HepG2 (cell line): ENCODE measurements around the gene KRT71. TPM values are rescaled to one million over a fixed set of nuclear protein-coding genes. Genes with fewer than 3 reads are reported as not detected.

ENCODE experiments used
- ATAC-seq: fragments of 200-7000 bp; cut with Tn5 transposase; 3 replicates; pipeline ENCODE4 v1.9.1; 2020; ENCODE audit warnings: mild to moderate bottlenecking, moderate library complexity
- Bru-seq: library from RNA; stranded (reverse); fragments of 400-500 nt; gene quantifications from one replicate; lab custom pipeline; 2021; lab: Mats Ljungman, UMichigan
- BruChase-seq, 2 experiments: library from RNA; stranded (reverse); fragments of 400-500 nt; gene quantifications; one replicate each; lab custom pipeline; 2021; lab: Mats Ljungman, UMichigan
- BruUV-seq: library from RNA; stranded (reverse); fragments of 400-500 nt; replicated peaks from 2 replicates; lab custom pipeline; 2021; lab: Mats Ljungman, UMichigan
- CTCF ChIA-PET: fragments of 300-600 bp; formaldehyde crosslinking; extraction: SDS; loops from one replicate; lab custom pipeline; 2021; ENCODE audit warnings: low total read pairs, inconsistent platforms, low intra/inter-chr PET ratio; lab: Yijun Ruan, JAX
- POLR2A ChIA-PET: fragments of 350-600 bp; sonication (Branson Sonifier 250); formaldehyde crosslinking; loops from one replicate; lab custom pipeline; 2020; ENCODE audit warnings: antibody characterized with exemption, inconsistent platforms; lab: Yijun Ruan, JAX
- DNase-seq: peaks from one replicate; pipeline ENCODE4 v3.0.0-alpha.2; 2015; ENCODE audit warnings: low spot score
- FAIRE-seq: peaks from 3 replicates; lab custom pipeline; 2011; peaks lifted over from hg19 to GRCh38; lab: Jason Lieb, UNC
- H2AFZ ChIP-seq: one replicate; pipeline ENCODE4 v1.6.1; 2011; ENCODE audit warnings: low read length, inconsistent platforms
- H3K27ac ChIP-seq: fragments of 300-600 bp; 3 replicates; pipeline ENCODE4 v1.8.0; 2011; ENCODE audit warnings: mixed run types, mild to moderate bottlenecking, mixed read lengths, low read length, inconsistent platforms; ENCODE audit not compliant: insufficient read depth; ENCODE audit errors: extremely low read length
- H3K27me3 ChIP-seq, 2 experiments: fragments of 200-600 bp in 1 of 2; 2 replicates in 1 of 2; 3 replicates in 1 of 2; pipeline versions ENCODE4 v1.6.0 to v1.8.0; 2011; ENCODE audit warnings: low read length in 2 of 2, mild to moderate bottlenecking in 2 of 2, moderate library complexity in 2 of 2, inconsistent platforms in 1 of 2; ENCODE audit not compliant: insufficient read depth in 2 of 2, control insufficient read depth in 1 of 2
- H3K36me3 ChIP-seq, 2 experiments: fragments of 200-600 bp in 1 of 2; replicated peaks in 1 of 2; 2 replicates in 1 of 2; 3 replicates in 1 of 2; pipeline versions ENCODE4 v1.5.1 to v1.8.0; 2011; ENCODE audit warnings: low read length in 2 of 2, inconsistent platforms in 1 of 2; ENCODE audit not compliant: insufficient read depth in 2 of 2, control insufficient read depth in 1 of 2
- H3K4me1 ChIP-seq: 2 replicates; pipeline ENCODE4 v1.5.1; 2012; ENCODE audit warnings: low read length, inconsistent platforms; ENCODE audit not compliant: insufficient read depth
- H3K4me2 ChIP-seq: 2 replicates; pipeline ENCODE4 v1.6.0; 2011; ENCODE audit warnings: low read depth, low read length, inconsistent platforms
- H3K4me3 ChIP-seq, 3 experiments: fragments of 200-600 bp in 1 of 3; sonication (generic), shearing (Covaris generic) in 1 of 3; replicated peaks in 1 of 3; 2 replicates each; pipeline ENCODE4 v1.5.1; 2011 to 2016; ENCODE audit warnings: low read length in 3 of 3, inconsistent platforms in 2 of 3, low read depth in 2 of 3, mild to moderate bottlenecking in 2 of 3, control low read depth in 1 of 3, mixed read lengths in 1 of 3; ENCODE audit not compliant: insufficient read depth in 1 of 3
- H3K79me2 ChIP-seq: one replicate; pipeline ENCODE4 v1.6.1; 2011; ENCODE audit warnings: low read length, inconsistent platforms; ENCODE audit not compliant: insufficient read depth
- H3K9ac ChIP-seq: 2 replicates; pipeline ENCODE4 v1.6.0; 2011; ENCODE audit warnings: mild to moderate bottlenecking, low read depth, low read length, inconsistent platforms; ENCODE audit not compliant: insufficient read depth
- H3K9me3 ChIP-seq: 2 replicates; pipeline ENCODE4 v1.5.1; 2012; ENCODE audit warnings: mild to moderate bottlenecking, low read length
- H4K20me1 ChIP-seq: 2 replicates; pipeline ENCODE4 v1.6.0; 2011; ENCODE audit warnings: inconsistent platforms, mild to moderate bottlenecking, low read length, moderate library complexity; ENCODE audit not compliant: insufficient read depth
- MAFG ChIP-seq: sonication (generic); formaldehyde crosslinking; IDR thresholded peaks from 2 replicates; pipeline ENCODE4 v1.5.1; 2020; ENCODE audit warnings: mild to moderate bottlenecking, missing genetic modification reagents
- NFYB ChIP-seq: sonication (generic); formaldehyde crosslinking; IDR thresholded peaks from 2 replicates; pipeline ENCODE4 v1.4.0; 2020; ENCODE audit warnings: missing genetic modification reagents
- PCBP2 ChIP-seq: fragments of 200-400 bp; formaldehyde crosslinking; optimal IDR thresholded peaks from 2 replicates; pipeline ENCODE3; 2018; ENCODE audit warnings: low read length, low read depth; ENCODE audit not compliant: poor library complexity, severe bottlenecking
- SMAD1 ChIP-seq: sonication (generic); formaldehyde crosslinking; IDR thresholded peaks from 2 replicates; pipeline ENCODE4 v1.4.0; 2020; ENCODE audit warnings: missing genetic modification reagents, low read depth, mild to moderate bottlenecking, borderline replicate concordance
- TSC22D2 ChIP-seq: sonication (generic); formaldehyde crosslinking; IDR thresholded peaks from 2 replicates; pipeline ENCODE4 v1.5.1; 2020; ENCODE audit warnings: missing genetic modification reagents, mild to moderate bottlenecking, borderline replicate concordance
- WGBS: methylation state at CpG from one replicate; pipeline ENCODE4 v1.1.6; 2017; ENCODE audit warnings: low lambda C conversion rate; 5-methylcytosine and 5-hydroxymethylcytosine counted together
- in situ Hi-C: cut with HindIII; loops from 2 replicates; pipeline ENCODE4 v1.10.0; 2017; ENCODE audit warnings: low pct_unique_long_range_greater_than_20kb; ENCODE audit not compliant: extremely low pct_ligation_motif_present
- intact Hi-C: fragments of 100-400 bp; cut with micrococcal nuclease; formaldehyde crosslinking; loops from one replicate; pipeline ENCODE4 v1.10.0; 2022; ENCODE audit not compliant: unreplicated experiment
- long read RNA-seq, 2 experiments: library from RNA in 1 of 2; library from polyadenylated mRNA in 1 of 2; stranded (forward) in 1 of 2; unstranded in 1 of 2; transcript quantifications; one replicate each; pipeline ENCODE4 v2.0.0, GENCODE V29; 2019 to 2022
- polyA minus RNA-seq, 3 experiments: library from RNA; depleted of rRNA, polyadenylated mRNA; stranded (reverse); fragments of >200 nt; gene quantifications; 2 replicates each; pipeline ENCODE4 v1.2.3, GENCODE V29; 2011; ENCODE audit warnings: low replicate concordance in 1 of 3
- polyA plus RNA-seq, 8 experiments: library from polyadenylated mRNA; depleted of rRNA in 3 of 8; stranded (reverse) in 7 of 8; unstranded in 1 of 8; fragments of >200 nt; fragmentation: Illumina TruSeq in 4 of 8; extraction: Trizol in 4 of 8; gene quantifications; 2 replicates each; pipeline versions ENCODE4 v1.2.1 to v1.2.3, GENCODE V29; 2011 to 2016; ENCODE audit warnings: low read depth in 4 of 8, missing spikeins in 1 of 8, mixed read lengths in 1 of 8; ENCODE audit not compliant: insufficient read depth in 1 of 8
- total RNA-seq, 5 experiments: library from RNA; depleted of rRNA; stranded (reverse); fragments of >200 nt; fragmentation: Illumina TruSeq; extraction: Trizol; gene quantifications; 2 replicates each; pipeline ENCODE4 v1.2.3, GENCODE V29; 2016; ENCODE audit warnings: low read depth in 1 of 5

Gene KRT71
- total RNA-seq (2016; rRNA removed; fragmentation: Illumina TruSeq; extraction: Trizol) (not detected in 2 replicates), polyA plus RNA-seq (2011; rRNA removed) (not detected in 2 replicates), polyA minus RNA-seq (2011; rRNA and poly(A)+ RNA removed; ENCODE audit: low replicate concordance) (not detected in 2 replicates), Bru-seq, nascent RNA (not detected), BruChase-seq, experiment 1, labeled RNA remaining after a 6-hour chase (not detected), BruChase-seq, experiment 2, labeled RNA remaining after a 2-hour chase (not detected)
- total RNA-seq (2016; cell fraction: cytosol; rRNA removed; fragmentation: Illumina TruSeq; extraction: Trizol; ENCODE audit: low read depth) = not detected in 2 replicates
- total RNA-seq (2016; cell fraction: insoluble cytoplasmic fraction; rRNA removed; fragmentation: Illumina TruSeq; extraction: Trizol) = not detected in 2 replicates
- total RNA-seq (2016; cell fraction: membrane; rRNA removed; fragmentation: Illumina TruSeq; extraction: Trizol) = not detected in 2 replicates
- not detected in 2 replicates for total RNA-seq (2016; cell fraction: nucleus; rRNA removed; fragmentation: Illumina TruSeq; extraction: Trizol)
- polyA plus RNA-seq (2011; cell fraction: cytosol; rRNA removed) = not detected in 2 replicates
- polyA plus RNA-seq (2011; cell fraction: nucleus; rRNA removed) = not detected in 2 replicates
- polyA plus RNA-seq (2012) = not detected in 2 replicates
- polyA plus RNA-seq (2016; cell fraction: cytosol; fragmentation: Illumina TruSeq; extraction: Trizol; ENCODE audit: low read depth) = not detected in 2 replicates
- not detected in 2 replicates for polyA plus RNA-seq (2016; cell fraction: insoluble cytoplasmic fraction; fragmentation: Illumina TruSeq; extraction: Trizol; ENCODE audit: low read depth)
- polyA plus RNA-seq (2016; cell fraction: membrane; fragmentation: Illumina TruSeq; extraction: Trizol; ENCODE audit: low read depth) = not detected in 2 replicates
- not detected in 2 replicates for polyA plus RNA-seq (2016; cell fraction: nucleus; fragmentation: Illumina TruSeq; extraction: Trizol; ENCODE audit: insufficient read depth, low read depth)
- polyA minus RNA-seq (2011; cell fraction: cytosol; rRNA and poly(A)+ RNA removed) = not detected in 2 replicates
- polyA minus RNA-seq (2011; cell fraction: nucleus; rRNA and poly(A)+ RNA removed) = not detected in 2 replicates
- long read RNA-seq, experiment 1 = 0 reads
- long read RNA-seq, experiment 2 = 0 reads

DNA sequence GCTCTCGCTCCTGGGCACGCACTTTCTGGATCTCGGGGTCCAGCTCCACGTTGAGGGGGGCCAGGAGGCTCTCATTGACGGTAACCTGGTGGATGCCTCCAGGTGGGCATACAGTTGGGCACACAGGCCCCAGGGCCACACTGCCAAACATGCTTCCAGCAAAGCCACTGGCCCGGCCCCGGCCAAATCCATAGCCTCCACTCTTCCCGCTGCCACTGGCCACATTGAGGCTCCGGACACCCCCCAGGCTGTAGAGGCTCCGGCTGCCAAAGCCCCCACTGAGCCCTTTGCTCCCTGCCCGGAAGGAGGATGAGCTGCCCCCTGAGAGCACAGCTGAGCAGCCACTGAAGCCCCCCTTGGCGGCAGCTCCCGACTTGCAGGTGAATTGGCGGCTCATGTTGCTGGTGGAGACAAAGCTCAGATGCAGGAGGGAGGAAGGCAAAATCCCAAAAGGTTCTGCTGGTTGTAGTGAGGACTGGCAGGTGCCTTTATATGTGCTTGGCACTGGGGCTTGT lies at the start of gene KRT71:
Gene KRT71 (minus strand): TSS at position 465 of the 515 bp plus-strand sequence. CDS start 68 bp downstream, at position 397.
- intact Hi-C loops (no loop called here), in situ Hi-C loops (no loop called here)
- ChIA-PET CTCF (no interaction called here), POLR2A (no interaction called here)
- Histone ChIP-seq H3K4me1 (no peaks in the 10 kb centered on the region), H3K9ac (no peak within 1 kb of the TSS), H4K20me1 (no peaks in the 10 kb centered on the region), H3K4me3 (no peak within 1 kb of the TSS), H3K27me3 (peaks cover 2 to 63% of the 10 kb centered on the region in 2 experiments; a peak in 4 of 5 replicates), H2AFZ (no peak within 1 kb of the TSS), H3K4me2 (no peak within 1 kb of the TSS), H3K36me3 (no peaks in the 10 kb centered on the region), H3K79me2 (no peaks in the 10 kb centered on the region), H3K9me3 (no peaks in the 10 kb centered on the region), H3K27ac (no peak within 1 kb of the TSS)
- 22% methylated on average over 5 of the region's 14 CpGs for WGBS
- DNase-seq (no peak), ATAC-seq (no peak), FAIRE-seq (no peak)
- no TSS peak for BruUV-seq
- TF ChIP-seq MAFG (CRISPR knock-in tag) = no peak
- TF ChIP-seq PCBP2 = no peak
- no peak for TF ChIP-seq TSC22D2 (CRISPR knock-in tag)
- TF ChIP-seq NFYB (CRISPR knock-in tag) = no peak
- TF ChIP-seq SMAD1 (CRISPR knock-in tag) = no peak
